ENCODE measurements around the gene TMEM86A. TPM values are rescaled to one million over a fixed set of nuclear protein-coding genes. Genes with fewer than 3 reads are reported as not detected.

TMEM86A gene
- total and polyA plus RNA-seq, 2 donors (not counting 3 experiments of a cell fraction or from before 2014, with no cell fraction given), result 2.1 to 2.6 TPM

GRCh38 chr11:18745251-18745650, 46.7 kb downstream of the TMEM86A start:
- Histone ChIP-seq H3K36me3 (ENCODE audit: control insufficient read depth in 2 of 2, extremely low read depth in 1 of 2, insufficient read depth in 2 of 2, low read length in 2 of 2) (no peaks in the 10 kb centered on the region), H3K27me3 (ENCODE audit: control insufficient read depth in 2 of 2, insufficient read depth in 2 of 2, low read length in 2 of 2) (no peaks in the 10 kb centered on the region), H3K4me3 (replicated peaks in 1 of 3; ENCODE audit: insufficient read depth in 1 of 3, low read depth in 1 of 3, low read length in 3 of 3) (no peak overlapping the region), H3K9me1 (replicated peaks; ENCODE audit: control insufficient read depth, extremely low read depth, insufficient read depth, low read length) (no peaks in the 10 kb centered on the region), H3K4me1 (ENCODE audit: control insufficient read depth, extremely low read depth, insufficient read depth, low read length) (peaks cover 12% of the 10 kb centered on the region), H3K27ac (ENCODE audit: insufficient read depth, low read depth, low read length) (no peak overlapping the region), H4K20me1 (replicated peaks; ENCODE audit: control insufficient read depth, extremely low read depth, insufficient read depth, low read length) (no peaks in the 10 kb centered on the region), H3K79me2 (ENCODE audit: control insufficient read depth, insufficient read depth, low read length) (no peaks in the 10 kb centered on the region), H3K9ac (replicated peaks; ENCODE audit: extremely low read depth, insufficient read depth, low read length) (no peak overlapping the region), H2AFZ (ENCODE audit: low read depth, low read length) (no peak overlapping the region), H3K4me2 (ENCODE audit: insufficient read depth, low read length) (no peak overlapping the region), H3K9me3 (replicated peaks; ENCODE audit: control insufficient read depth, insufficient read depth, low read length) (no peaks in the 10 kb centered on the region)
- ChIA-PET CTCF (interaction anchor here (1.0 to 1.3 kb wide), 2 partner anchors 14 to 19 kb away, joined by 4 to 5 read pairs; no protein-coding TSS in a partner anchor), POLR2A (no interaction called here)
- no TSS peak for BruUV-seq (replicated peaks)
- TF ChIP-seq POLR2A (IDR thresholded peaks at IDR 0.05; ENCODE audit: low read depth, low read length) (no peak), EZH2 (IDR thresholded peaks at IDR 0.05; ENCODE audit: borderline replicate concordance, low read depth, low read length, severe bottlenecking) (no peak), CTCF (IDR thresholded peaks at IDR 0.05; ENCODE audit: extremely low read depth in 1 of 2, insufficient read depth in 1 of 2, low read depth in 1 of 2, low read length in 2 of 2) (no peak), GATA2 (IDR thresholded peaks at IDR 0.05; ENCODE audit: insufficient read depth, insufficient read length, low read depth, low read length) (no peak), MYC (IDR thresholded peaks at IDR 0.05; ENCODE audit: low read depth, low read length) (no peak), POLR2AphosphoS5 (IDR thresholded peaks at IDR 0.05; ENCODE audit: insufficient read depth, low read depth, low read length) (no peak), MAX (IDR thresholded peaks at IDR 0.05; ENCODE audit: insufficient read depth, insufficient read length) (no peak), FOS (IDR thresholded peaks at IDR 0.05; ENCODE audit: borderline replicate concordance, insufficient read depth, low read length) (no peak), JUN (IDR thresholded peaks at IDR 0.05; ENCODE audit: borderline replicate concordance, insufficient read depth, insufficient read length, low read depth) (no peak)
- FAIRE-seq, result no peak
- intact Hi-C loops (cut with micrococcal nuclease) (no loop called here), dilution Hi-C loops (cut with MboI; ENCODE audit: extremely low pct_ligation_motif_present, low sequenced_read_pairs) (no loop called here)
- DNase-seq (ENCODE audit: low read depth, low spot score), result no peak

Measured in endothelial cell of umbilical vein (primary cell).